Neuronal stem cell (in vitro differentiated cells): Measurements from ENCODE around the gene BRINP1.

Source experiments
- DNase-seq: peaks from one replicate; pipeline ENCODE4 v3.0.0-alpha.2; 2013; ENCODE audit warnings: low spot score
- H2AFZ ChIP-seq: one replicate; pipeline ENCODE4 v1.6.1; 2013; ENCODE audit warnings: mild to moderate bottlenecking, low read length, inconsistent platforms
- H2AK5ac ChIP-seq: 2 replicates; pipeline ENCODE4 v1.6.1; 2013; ENCODE audit warnings: low read depth, mild to moderate bottlenecking, inconsistent platforms, low read length, moderate library complexity, mixed read lengths
- H2BK120ac ChIP-seq: 2 replicates; pipeline ENCODE4 v1.6.1; 2013; ENCODE audit warnings: low read depth, mild to moderate bottlenecking, inconsistent platforms, low read length, moderate library complexity, mixed read lengths
- H2BK12ac ChIP-seq: one replicate; pipeline ENCODE4 v1.6.1; 2013; ENCODE audit warnings: low read length, inconsistent platforms
- H2BK15ac ChIP-seq: 2 replicates; pipeline ENCODE4 v1.6.1; 2013; ENCODE audit warnings: mild to moderate bottlenecking, low read length, inconsistent platforms, mixed read lengths
- H2BK5ac ChIP-seq: one replicate; pipeline ENCODE4 v1.6.1; 2013; ENCODE audit warnings: inconsistent platforms, mild to moderate bottlenecking, low read length, moderate library complexity
- H3K14ac ChIP-seq: one replicate; pipeline ENCODE4 v1.6.1; 2013; ENCODE audit warnings: low read length, inconsistent platforms
- H3K18ac ChIP-seq: 2 replicates; pipeline ENCODE4 v1.6.1; 2013; ENCODE audit warnings: low read length, inconsistent platforms
- H3K23ac ChIP-seq: 2 replicates; pipeline ENCODE4 v1.6.1; 2013; ENCODE audit warnings: low read depth, mild to moderate bottlenecking, mixed read lengths, low read length, inconsistent platforms; ENCODE audit not compliant: poor library complexity
- H3K27ac ChIP-seq: replicated peaks from 3 replicates; pipeline ENCODE4 v1.5.1; 2013; ENCODE audit warnings: low read length, inconsistent platforms
- H3K27me3 ChIP-seq, 3 experiments: 2 replicates each; pipeline ENCODE4 v1.6.1; 2013; ENCODE audit warnings: low read length in 3 of 3, mild to moderate bottlenecking in 2 of 3, inconsistent platforms in 1 of 3, low read depth in 1 of 3, mixed read lengths in 1 of 3, moderate library complexity in 1 of 3; ENCODE audit not compliant: control insufficient read depth in 3 of 3, insufficient read depth in 3 of 3
- H3K36me3 ChIP-seq, 2 donors: replicated peaks in 1 of 2; 2 replicates each; pipeline ENCODE4 v1.6.1; 2013; ENCODE audit warnings: low read length in 2 of 2; ENCODE audit not compliant: control insufficient read depth in 2 of 2, insufficient read depth in 2 of 2
- H3K4ac ChIP-seq: 2 replicates; pipeline ENCODE4 v1.6.1; 2013; ENCODE audit warnings: inconsistent platforms, mild to moderate bottlenecking, low read length, moderate library complexity
- H3K4me1 ChIP-seq, 2 donors: 1 replicate in 1 of 2; 2 replicates in 1 of 2; pipeline ENCODE4 v1.6.1; 2013; ENCODE audit warnings: low read length in 2 of 2, low read depth in 1 of 2; ENCODE audit not compliant: control insufficient read depth in 2 of 2, insufficient read depth in 1 of 2
- H3K4me2 ChIP-seq: one replicate; pipeline ENCODE4 v1.6.1; 2013; ENCODE audit warnings: mild to moderate bottlenecking, low read length, inconsistent platforms; ENCODE audit not compliant: insufficient read depth, poor library complexity, severe bottlenecking
- H3K4me3 ChIP-seq, 2 donors: 2 replicates each; pipeline ENCODE4 v1.5.1; 2013; ENCODE audit warnings: low read length in 2 of 2, mild to moderate bottlenecking in 2 of 2, inconsistent platforms in 1 of 2, moderate library complexity in 1 of 2
- H3K79me1 ChIP-seq: one replicate; pipeline ENCODE4 v1.6.1; 2013; ENCODE audit warnings: low read depth, mild to moderate bottlenecking, inconsistent platforms, low read length, moderate library complexity
- H3K9ac ChIP-seq: one replicate; pipeline ENCODE4 v1.6.1; 2013; ENCODE audit warnings: mild to moderate bottlenecking, low read depth, low read length, inconsistent platforms; ENCODE audit not compliant: poor library complexity
- H3K9me3 ChIP-seq, 2 donors: replicated peaks in 1 of 2; 2 replicates each; pipeline versions ENCODE3 to v1.6.1; 2013; ENCODE audit warnings: low read length in 2 of 2, mild to moderate bottlenecking in 2 of 2, inconsistent platforms in 1 of 2, low read depth in 1 of 2, mixed read lengths in 1 of 2, moderate library complexity in 1 of 2; ENCODE audit not compliant: control insufficient read depth in 2 of 2, insufficient read depth in 1 of 2
- H4K8ac ChIP-seq: one replicate; pipeline ENCODE4 v1.6.1; 2013; ENCODE audit warnings: low read depth, mild to moderate bottlenecking, inconsistent platforms, low read length, moderate library complexity
- H4K91ac ChIP-seq: one replicate; pipeline ENCODE4 v1.6.1; 2013; ENCODE audit warnings: low read length, low read depth, mild to moderate bottlenecking, inconsistent platforms; ENCODE audit not compliant: poor library complexity
- WGBS, 2 donors: extraction: QIAGEN DNeasy Blood & Tissue Kit; methylation state at CpG; one replicate each; pipeline ENCODE4 v1.1.7; 2013; ENCODE audit warnings: missing lambda C conversion rate in 2 of 2, mixed read lengths in 1 of 2; ENCODE audit not compliant: insufficient read length in 2 of 2, insufficient replicate concordance in 1 of 2; ENCODE audit errors: extremely low coverage in 2 of 2; 5-methylcytosine and 5-hydroxymethylcytosine counted together

Gene BRINP1

DNA sequence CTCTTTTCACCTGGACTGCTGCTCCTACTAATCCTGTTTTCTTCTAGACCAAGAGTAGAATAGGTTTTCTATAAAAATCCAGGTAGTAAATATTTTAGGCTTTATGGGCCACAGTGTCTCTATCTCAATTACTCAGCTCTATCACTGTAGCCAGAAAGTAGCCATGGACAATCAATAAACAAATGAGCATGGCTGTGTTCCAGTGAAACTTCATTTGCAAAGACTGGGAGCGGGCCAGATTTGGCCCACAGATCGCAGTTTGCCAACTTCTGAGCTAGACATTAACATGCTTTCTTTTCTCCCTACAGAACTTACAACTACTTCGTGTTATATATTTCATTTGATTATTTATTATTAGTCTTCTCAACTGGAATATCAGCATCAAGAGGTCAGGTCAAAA lies 30.2 kb downstream of the BRINP1 start:
- H3K36me3 ChIP-seq: no peaks in the 10 kb centered on the region
- no peak overlapping the region for H2BK5ac ChIP-seq
- no peak overlapping the region for H3K27ac ChIP-seq
- no peak overlapping the region for H3K23ac ChIP-seq
- H3K27me3 ChIP-seq: no peaks in the 10 kb centered on the region
- H3K4me1 ChIP-seq: peaks cover 0 to 3% of the 10 kb centered on the region in 2 donors
- H3K14ac ChIP-seq: no peak overlapping the region
- no peak overlapping the region for H4K8ac ChIP-seq
- no peak overlapping the region for H3K9ac ChIP-seq
- no peak overlapping the region for H2BK120ac ChIP-seq
- no peak overlapping the region for H4K91ac ChIP-seq
- no peak overlapping the region for H2BK12ac ChIP-seq
- no peak overlapping the region for H3K18ac ChIP-seq
- DNase-seq: no peak
- no peak overlapping the region for H3K4ac ChIP-seq
- no CpG with 5 or more reads among the region's 3 CpGs for WGBS, 2 donors
- H3K79me1 ChIP-seq: no peaks in the 10 kb centered on the region
- H3K4me3 ChIP-seq: no peak overlapping the region
- H3K9me3 ChIP-seq: no peaks in the 10 kb centered on the region
- no peak overlapping the region for H2BK15ac ChIP-seq
- H3K4me2 ChIP-seq: no peak overlapping the region
- no peak overlapping the region for H2AFZ ChIP-seq
- no peak overlapping the region for H2AK5ac ChIP-seq

DNA sequence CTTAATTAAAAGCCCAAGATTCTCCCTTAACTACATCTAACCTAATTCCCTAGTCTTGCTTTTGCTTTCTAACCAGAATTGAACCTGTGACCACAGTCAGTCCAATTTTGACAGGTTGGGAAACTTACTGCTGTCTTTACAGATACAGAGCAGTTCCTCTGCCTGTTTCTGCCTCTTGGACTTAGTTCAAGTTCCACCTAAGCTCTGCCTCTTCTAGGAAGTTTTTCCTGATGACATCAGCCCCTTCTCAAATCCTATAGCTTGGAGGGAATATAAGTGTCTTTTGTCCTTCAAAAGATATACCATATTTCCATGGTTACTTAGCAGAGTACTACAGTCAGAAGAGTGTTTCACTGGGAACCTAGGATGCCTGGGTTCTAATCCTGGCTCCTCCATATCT lies 31.7 kb downstream of the BRINP1 start:
- H3K4me3 ChIP-seq: no peak overlapping the region
- no peak overlapping the region for H3K14ac ChIP-seq
- no peaks in the 10 kb centered on the region for H3K36me3 ChIP-seq
- no peak overlapping the region for H2AK5ac ChIP-seq
- no peaks in the 10 kb centered on the region for H3K79me1 ChIP-seq
- no peak overlapping the region for H2BK5ac ChIP-seq
- peaks cover 0 to 6% of the 10 kb centered on the region in 2 donors for H3K4me1 ChIP-seq
- no peak overlapping the region for H2AFZ ChIP-seq
- no peak overlapping the region for H3K18ac ChIP-seq
- no peak overlapping the region for H2BK120ac ChIP-seq
- no peak overlapping the region for H3K23ac ChIP-seq
- H3K9me3 ChIP-seq: no peaks in the 10 kb centered on the region
- no peak overlapping the region for H4K91ac ChIP-seq
- H2BK15ac ChIP-seq: no peak overlapping the region
- no peak overlapping the region for H3K4me2 ChIP-seq
- H3K4ac ChIP-seq: no peak overlapping the region
- no peaks in the 10 kb centered on the region for H3K27me3 ChIP-seq
- no peak overlapping the region for H3K27ac ChIP-seq
- no peak overlapping the region for H2BK12ac ChIP-seq
- H3K9ac ChIP-seq: no peak overlapping the region
- H4K8ac ChIP-seq: no peak overlapping the region
- DNase-seq: no peak

DNA sequence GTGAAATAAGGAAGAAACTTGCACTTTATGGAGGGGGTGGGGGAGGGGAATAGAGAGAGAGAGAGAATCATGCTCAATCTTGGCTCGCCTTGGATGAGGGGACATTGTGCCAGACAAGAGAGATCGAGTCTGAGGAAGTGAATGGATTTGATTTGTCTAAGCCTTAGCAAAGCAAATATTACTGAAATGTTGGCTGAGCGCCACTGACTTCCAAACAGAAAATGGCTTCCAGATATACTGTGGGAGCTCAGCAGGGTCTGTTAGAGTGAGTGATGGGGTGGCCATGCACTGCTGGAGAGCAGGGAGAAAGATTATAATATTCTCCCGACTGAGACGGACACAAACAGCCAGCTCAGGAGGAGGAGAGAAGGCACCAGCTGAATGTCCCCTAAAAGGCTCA lies 34.5 kb downstream of the BRINP1 start:
- no CpG with 5 or more reads among the region's 5 CpGs for whole genome bisulfite sequencing, 2 donors
- Histone ChIP-seq H3K23ac (no peak overlapping the region), H3K4ac (no peak overlapping the region), H3K4me2 (no peak overlapping the region), H2BK5ac (no peak overlapping the region), H3K9ac (no peak overlapping the region), H3K14ac (no peak overlapping the region), H2AFZ (no peak overlapping the region), H3K4me3 (no peak overlapping the region), H3K27me3 (no peaks in the 10 kb centered on the region), H2BK15ac (no peak overlapping the region), H2BK120ac (no peak overlapping the region), H2AK5ac (no peak overlapping the region), H4K8ac (no peak overlapping the region), H4K91ac (no peak overlapping the region), H3K79me1 (no peaks in the 10 kb centered on the region), H3K36me3 (no peaks in the 10 kb centered on the region), H3K18ac (no peak overlapping the region), H2BK12ac (no peak overlapping the region), H3K9me3 (no peaks in the 10 kb centered on the region), H3K27ac (no peak overlapping the region), H3K4me1 (peaks cover 0 to 6% of the 10 kb centered on the region in 2 donors)
- DNase-seq: no peak

DNA sequence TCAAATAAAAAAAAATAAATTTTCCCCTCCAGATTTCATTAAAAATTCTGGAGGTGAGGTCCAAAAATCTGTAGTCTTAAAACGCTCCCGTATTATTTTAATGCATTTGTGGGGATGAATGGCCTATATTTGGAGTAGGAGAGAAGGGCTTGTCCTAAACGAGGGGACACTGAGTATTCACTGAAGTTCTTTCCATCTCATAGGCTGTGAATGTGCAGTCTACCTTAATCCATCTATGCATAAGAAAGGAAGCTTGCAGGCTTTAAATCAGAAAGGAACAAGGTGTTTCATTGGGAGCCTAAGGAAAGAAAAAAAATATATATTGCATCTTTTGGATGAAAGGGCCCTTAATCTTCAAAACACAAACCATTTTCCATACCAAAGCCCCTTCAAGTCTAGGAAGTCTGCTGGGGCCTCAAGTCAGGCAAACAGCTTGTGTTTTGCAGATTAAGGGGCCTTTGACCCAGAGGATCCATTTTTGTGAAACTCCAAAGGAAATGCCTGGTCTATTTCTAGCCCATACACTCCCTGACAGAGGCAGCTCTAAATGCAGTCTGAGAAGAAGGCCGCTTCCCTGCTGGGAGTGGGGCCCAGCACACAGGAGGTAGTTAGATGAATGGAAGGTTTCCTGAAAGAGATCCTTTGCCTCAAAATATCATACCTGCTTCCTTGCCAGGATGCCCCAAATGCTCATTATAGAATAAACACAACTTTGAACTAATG lies 35.6 kb downstream of the BRINP1 start:
- Histone ChIP-seq H3K9me3 (peaks cover 0 to 2% of the 10 kb centered on the region in 2 donors), H4K91ac (no peak overlapping the region), H2BK15ac (no peak overlapping the region), H4K8ac (no peak overlapping the region), H3K79me1 (no peaks in the 10 kb centered on the region), H3K4me1 (peaks cover 0 to 6% of the 10 kb centered on the region in 2 donors), H3K9ac (no peak overlapping the region), H3K4ac (no peak overlapping the region), H3K4me2 (no peak overlapping the region), H3K4me3 (no peak overlapping the region), H3K36me3 (no peaks in the 10 kb centered on the region), H3K27me3 (no peaks in the 10 kb centered on the region), H2BK5ac (no peak overlapping the region), H3K27ac (no peak overlapping the region), H2BK12ac (no peak overlapping the region), H3K18ac (no peak overlapping the region), H2BK120ac (no peak overlapping the region), H3K14ac (no peak overlapping the region), H2AK5ac (no peak overlapping the region), H2AFZ (no peak overlapping the region), H3K23ac (no peak overlapping the region)
- no peak for DNase-seq
- WGBS, 2 donors: no CpG with 5 or more reads among the region's 4 CpGs
